Mammary epithelial cell (primary cell): ENCODE results near the gene AP1S3.

Experiments
- EZH2 ChIP-seq: IDR thresholded peaks from 2 replicates; pipeline ENCODE4 v1.6.1; 2012; ENCODE audit warnings: low read length, inconsistent platforms, borderline replicate concordance
- TF ChIP-seq, protein P1 (sequence below), 2 donors: IDR thresholded peaks in 1 of 2; conservative IDR thresholded peaks in 1 of 2; 2 replicates each; pipeline ENCODE4 v1.5.1; 2011 to 2012; ENCODE audit warnings: inconsistent platforms in 2 of 2, low read length in 2 of 2, mild to moderate bottlenecking in 2 of 2, control low read depth in 1 of 2, low read depth in 1 of 2; ENCODE audit not compliant: insufficient read depth in 1 of 2; ENCODE audit errors: extremely low read depth in 1 of 2

- no peak for TF ChIP-seq EZH2
- TF ChIP-seq, protein P1, sequence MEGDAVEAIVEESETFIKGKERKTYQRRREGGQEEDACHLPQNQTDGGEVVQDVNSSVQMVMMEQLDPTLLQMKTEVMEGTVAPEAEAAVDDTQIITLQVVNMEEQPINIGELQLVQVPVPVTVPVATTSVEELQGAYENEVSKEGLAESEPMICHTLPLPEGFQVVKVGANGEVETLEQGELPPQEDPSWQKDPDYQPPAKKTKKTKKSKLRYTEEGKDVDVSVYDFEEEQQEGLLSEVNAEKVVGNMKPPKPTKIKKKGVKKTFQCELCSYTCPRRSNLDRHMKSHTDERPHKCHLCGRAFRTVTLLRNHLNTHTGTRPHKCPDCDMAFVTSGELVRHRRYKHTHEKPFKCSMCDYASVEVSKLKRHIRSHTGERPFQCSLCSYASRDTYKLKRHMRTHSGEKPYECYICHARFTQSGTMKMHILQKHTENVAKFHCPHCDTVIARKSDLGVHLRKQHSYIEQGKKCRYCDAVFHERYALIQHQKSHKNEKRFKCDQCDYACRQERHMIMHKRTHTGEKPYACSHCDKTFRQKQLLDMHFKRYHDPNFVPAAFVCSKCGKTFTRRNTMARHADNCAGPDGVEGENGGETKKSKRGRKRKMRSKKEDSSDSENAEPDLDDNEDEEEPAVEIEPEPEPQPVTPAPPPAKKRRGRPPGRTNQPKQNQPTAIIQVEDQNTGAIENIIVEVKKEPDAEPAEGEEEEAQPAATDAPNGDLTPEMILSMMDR (conservative IDR thresholded peaks at IDR 0.05 in 1 of 2, IDR thresholded peaks at IDR 0.05 in 1 of 2; ENCODE audit: extremely low read depth in 1 of 2, insufficient read depth in 1 of 2, low read depth in 1 of 2, low read length in 2 of 2): no peak
These were observed 47.0 kb upstream of the AP1S3 start for GRCh38 chr2:223884399-223884798.
